ENCODE data around the gene STAP2. TPM values are rescaled to one million over a fixed set of nuclear protein-coding genes. Genes with fewer than 3 reads are reported as not detected.

STAP2 gene
- total and polyA plus RNA-seq, 10 of the 15 experiments (the other 5 are each of a cell fraction or from before 2014, with no cell fraction given): 0.84 to 22.4 (median 15.2) TPM

GRCh38 chr19:4365341-4365740 lies 26.7 kb upstream of the STAP2 start:
- Histone ChIP-seq H3K9ac (ENCODE audit: control insufficient read depth, insufficient read depth, low read length) (no peak overlapping the region), H3K79me2 (ENCODE audit: control insufficient read depth, insufficient read depth, low read length) (peaks cover 24% of the 10 kb centered on the region), H3K4me1 (ENCODE audit: control insufficient read depth, insufficient read depth, low read length) (peaks cover 24% of the 10 kb centered on the region), H4K20me1 (ENCODE audit: control insufficient read depth, insufficient read depth) (no peaks in the 10 kb centered on the region), H3K27me3 (replicated peaks in 1 of 2; ENCODE audit: control insufficient read depth in 2 of 2, insufficient read depth in 2 of 2, low read length in 1 of 2) (no peaks in the 10 kb centered on the region), H3K4me3 (no peak overlapping the region), H2AFZ (ENCODE audit: control insufficient read depth, low read depth, low read length) (no peak overlapping the region), H3K9me3 (replicated peaks; ENCODE audit: control insufficient read depth, insufficient read depth, low read length) (no peaks in the 10 kb centered on the region), H3K4me2 (ENCODE audit: control insufficient read depth, insufficient read depth) (no peak overlapping the region), H3K36me3 (ENCODE audit: control insufficient read depth in 2 of 2, insufficient read depth in 2 of 2, low read length in 1 of 2) (peaks cover 13 to 55% of the 10 kb centered on the region in 2 experiments; a peak in 3 of 4 replicates), H3K27ac (ENCODE audit: control insufficient read depth, insufficient read depth) (no peak overlapping the region)
- POLR2A ChIA-PET: interaction anchor here (1.1 to 1.2 kb wide), 2 partner anchors 10 to 17 kb away, joined by 3 to 5 read pairs; no protein-coding TSS in a partner anchor
- BruUV-seq (replicated peaks): no TSS peak
- WGBS (ENCODE audit: insufficient coverage, insufficient replicate concordance, low lambda C conversion rate, missing lambda C conversion rate): 98% methylated on average over 16 of the region's 16 CpGs
- ATAC-seq (no peak), DNase-seq (ENCODE audit: low read depth, low spot score) (no peak), FAIRE-seq (no peak)
- in situ Hi-C loops (cut with MboI): no loop called here
- SMC1A ChIA-PET (ENCODE audit: uncharacterized antibody, unreplicated experiment): no interaction called here
- TF ChIP-seq CTCF (IDR thresholded peaks at IDR 0.05 in 2 of 3, conservative IDR thresholded peaks at IDR 0.05 in 1 of 3; ENCODE audit: control insufficient read depth in 2 of 3, extremely low read depth in 1 of 3, insufficient read depth in 1 of 3, low read depth in 3 of 3, low read length in 3 of 3): no peak
- peak; percentile 67 for TF ChIP-seq POLR2A (IDR thresholded peaks at IDR 0.05; ENCODE audit: low read depth, low read length)
- no peak for TF ChIP-seq ATF2 (IDR thresholded peaks at IDR 0.05; ENCODE audit: low read length)
- intact Hi-C loops (cut with micrococcal nuclease; ENCODE audit: unreplicated experiment): no loop called here
- RAD21 ChIA-PET (ENCODE audit: unreplicated experiment): no interaction called here
- CTCF ChIA-PET: interaction anchor here (1.1 to 1.7 kb wide), 2 partner anchors 13 to 98 kb away, joined by 4 to 5 read pairs; no protein-coding TSS in a partner anchor

Data from GM12878 (cell line).